Activated T-cell treated with anti-CD3 and anti-CD28 coated beads, Interleukin-2, amount 50 U/mL, for 24 hours (primary cell): ENCODE results near the gene TMPRSS5.

Source experiments
- DNase-seq: peaks from one replicate; pipeline ENCODE4 v3.0.0-alpha.2; 2020
- H3K27ac Mint-ChIP-seq: 2 replicates; pipeline ENCODE4 v1.8.0; 2020; ENCODE audit warnings: mild to moderate bottlenecking, mixed read lengths
- H3K27me3 Mint-ChIP-seq: 2 replicates; pipeline ENCODE4 v1.8.0; 2020; ENCODE audit warnings: mixed read lengths
- H3K36me3 Mint-ChIP-seq: 2 replicates; pipeline ENCODE4 v1.8.0; 2020; ENCODE audit warnings: low read depth, mixed read lengths
- H3K4me1 Mint-ChIP-seq: 2 replicates; pipeline ENCODE4 v1.8.0; 2020; ENCODE audit warnings: low read depth, mixed read lengths
- H3K4me3 Mint-ChIP-seq: 2 replicates; pipeline ENCODE4 v1.8.0; 2020; ENCODE audit warnings: mild to moderate bottlenecking, moderate library complexity, mixed read lengths
- H3K9me3 Mint-ChIP-seq: 2 replicates; pipeline ENCODE4 v1.8.0; 2020; ENCODE audit warnings: mixed read lengths

TMPRSS5 gene

GRCh38 chr11:113642090-113642489 lies 64.0 kb downstream of the TMPRSS5 start:
- no peaks in the 10 kb centered on the region for H3K36me3 Mint-ChIP-seq
- no peaks in the 10 kb centered on the region for H3K9me3 Mint-ChIP-seq
- no peak overlapping the region for H3K27ac Mint-ChIP-seq
- no peak for DNase-seq
- no peaks in the 10 kb centered on the region for H3K4me1 Mint-ChIP-seq
- H3K27me3 Mint-ChIP-seq = peaks cover 19% of the 10 kb centered on the region
- no peak overlapping the region for H3K4me3 Mint-ChIP-seq

- DNase-seq = no peak
- Mint-ChIP-seq H3K27me3 (peaks cover 17% of the 10 kb centered on the region), H3K4me3 (no peak overlapping the region), H3K4me1 (no peaks in the 10 kb centered on the region), H3K36me3 (no peaks in the 10 kb centered on the region), H3K9me3 (no peaks in the 10 kb centered on the region), H3K27ac (no peak overlapping the region)
Observed at GRCh38 chr11:113638376-113638775, 67.7 kb downstream of the TMPRSS5 start.

DNA sequence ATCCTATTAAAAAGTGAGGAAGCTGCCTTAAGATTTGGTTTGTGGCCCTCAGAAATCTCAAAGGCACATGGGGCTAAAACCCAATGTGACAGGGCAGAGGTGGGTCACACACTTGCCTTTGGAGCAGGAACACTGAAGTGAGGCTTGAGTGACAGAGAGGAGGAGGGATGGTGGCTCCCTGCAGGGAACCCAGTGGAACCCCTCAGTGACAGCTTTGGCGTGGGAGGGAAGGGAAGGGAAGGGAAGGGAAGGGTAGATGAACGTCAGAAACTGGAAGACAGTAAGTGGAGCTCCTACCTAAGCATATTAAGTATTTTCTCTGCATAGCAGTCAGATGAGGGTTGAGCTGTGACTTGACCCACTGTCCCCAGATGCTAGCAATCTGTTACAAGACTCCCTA lies 68.5 kb downstream of the TMPRSS5 start:
- Mint-ChIP-seq H3K36me3 (no peaks in the 10 kb centered on the region), H3K4me1 (no peaks in the 10 kb centered on the region), H3K9me3 (no peaks in the 10 kb centered on the region)

More for the DNA sequence above, 68.5 kb downstream of the TMPRSS5 start:
- peaks cover 11% of the 10 kb centered on the region for H3K27me3 Mint-ChIP-seq
- DNase-seq = no peak
- H3K4me3 Mint-ChIP-seq = no peak overlapping the region
- H3K27ac Mint-ChIP-seq = no peak overlapping the region
